OCI-M2 (cell line): Measurements from ENCODE around the gene AKAP1.

Experiments used
- DNase-seq: peaks from one replicate; lab custom pipeline; 2025; ENCODE audit not compliant: unreplicated experiment; lab: John Stamatoyannopoulos, UW

Gene AKAP1

DNA sequence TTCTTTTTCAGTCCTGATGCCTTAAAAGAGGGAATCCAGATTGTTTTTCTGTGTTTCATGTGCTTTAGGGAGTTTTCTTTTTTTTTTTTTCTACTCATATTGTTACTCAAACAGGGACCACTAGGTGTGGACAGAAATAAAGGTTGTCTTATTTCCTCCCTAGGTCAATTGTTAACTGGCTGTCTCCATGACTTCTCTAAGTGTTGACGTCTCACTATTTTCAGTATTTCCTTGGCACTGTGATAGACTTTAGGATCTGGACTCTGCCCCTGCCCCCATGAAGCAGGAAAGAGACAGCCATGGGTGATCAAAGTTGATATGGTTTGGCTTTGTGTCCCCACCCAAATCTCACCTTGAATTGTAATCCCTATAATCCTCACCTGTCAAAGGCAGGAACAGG lies 73.7 kb downstream of the AKAP1 start:
- no peak for DNase-seq

DNA sequence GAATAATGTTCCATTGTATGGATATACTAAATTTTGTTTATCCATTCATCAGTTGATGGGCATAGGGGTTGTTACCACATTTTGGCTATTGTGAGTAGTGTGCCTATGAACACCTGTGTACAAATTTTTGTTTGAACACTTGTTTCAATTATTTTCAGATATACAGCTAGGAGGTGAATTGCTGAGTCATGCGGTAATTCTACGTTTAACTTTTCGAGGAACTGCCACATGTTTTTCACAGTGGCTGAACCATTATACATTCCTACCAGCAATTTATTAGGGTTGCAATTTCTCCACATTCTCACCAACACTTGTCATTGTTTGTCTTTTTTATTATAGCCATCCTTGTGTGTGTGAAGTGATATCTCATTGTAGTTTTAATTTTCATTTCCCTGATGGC lies 75.6 kb downstream of the AKAP1 start:
- no peak for DNase-seq

- no peak for DNase-seq
Observed at GRCh38 chr17:57164814-57165213, 79.8 kb downstream of the AKAP1 start.

- no peak for DNase-seq
Observed at GRCh38 chr17:57165754-57166153, 80.7 kb downstream of the AKAP1 start.

DNA sequence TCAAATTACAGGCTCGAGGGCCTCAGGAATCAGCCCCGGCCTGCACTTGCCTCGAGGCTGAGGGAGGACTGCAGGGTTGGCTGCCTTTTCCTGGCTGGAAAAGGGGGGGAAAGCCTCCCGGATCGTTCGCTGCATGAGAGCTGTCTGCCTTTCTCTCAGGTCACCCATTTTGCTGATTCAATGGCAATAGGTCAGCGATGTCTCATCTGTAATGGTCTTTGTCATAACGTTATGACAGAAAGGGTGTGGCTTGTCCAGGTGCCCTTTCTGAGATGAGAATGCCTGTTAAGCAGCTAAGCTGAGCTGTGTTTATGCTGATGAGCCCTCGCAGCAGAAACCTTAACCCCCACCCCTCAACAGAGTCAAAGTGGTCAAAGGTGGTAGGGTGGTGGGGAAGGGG lies 81.8 kb downstream of the AKAP1 start:
- DNase-seq = no peak

GRCh38 chr17:57168695-57169094 lies 83.6 kb downstream of the AKAP1 start:
- no peak for DNase-seq

GRCh38 chr17:57170866-57171265 lies 85.8 kb downstream of the AKAP1 start:
- DNase-seq = no peak
